Activated naive CD8-positive, alpha-beta T cell treated with anti-CD3 and anti-CD28 coated beads, Interleukin-2, amount 50 U/mL, for 16 hours (primary cell): Measurements from ENCODE around the gene NEDD8.
A peak's percentile ranks its signal among the peaks of the same experiment; 100 is the strongest.
"Not testable (repeated sequence)": the region's sequence is repeated elsewhere in the genome, so short reads cannot be mapped to it uniquely, and the experiment has no call there.

Source experiments
- DNase-seq: peaks from one replicate; pipeline ENCODE4 v3.0.0-alpha.2; 2020; ENCODE audit warnings: low read depth, low spot score

The NEDD8 gene

DNA sequence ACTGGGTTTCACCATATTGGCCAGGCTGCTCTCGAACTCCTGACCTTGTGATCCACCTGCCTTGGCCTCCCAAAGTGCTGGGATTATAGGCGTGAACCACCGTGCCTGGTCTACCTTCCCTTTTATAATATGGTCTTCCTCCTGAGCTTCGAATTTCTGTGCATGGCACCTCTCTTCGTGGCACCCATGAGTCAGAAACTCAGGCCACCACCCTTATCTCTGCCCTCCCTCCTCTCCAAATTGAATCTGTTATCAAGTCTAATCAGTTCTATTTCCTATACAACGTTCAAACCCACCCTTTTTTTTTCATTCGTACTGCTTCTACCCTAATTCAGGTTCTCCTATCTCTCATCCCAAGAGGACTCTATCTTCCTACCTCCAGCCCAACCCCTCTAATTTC, 15.3 kb upstream of the NEDD8 start:
- no peak for DNase-seq

DNA sequence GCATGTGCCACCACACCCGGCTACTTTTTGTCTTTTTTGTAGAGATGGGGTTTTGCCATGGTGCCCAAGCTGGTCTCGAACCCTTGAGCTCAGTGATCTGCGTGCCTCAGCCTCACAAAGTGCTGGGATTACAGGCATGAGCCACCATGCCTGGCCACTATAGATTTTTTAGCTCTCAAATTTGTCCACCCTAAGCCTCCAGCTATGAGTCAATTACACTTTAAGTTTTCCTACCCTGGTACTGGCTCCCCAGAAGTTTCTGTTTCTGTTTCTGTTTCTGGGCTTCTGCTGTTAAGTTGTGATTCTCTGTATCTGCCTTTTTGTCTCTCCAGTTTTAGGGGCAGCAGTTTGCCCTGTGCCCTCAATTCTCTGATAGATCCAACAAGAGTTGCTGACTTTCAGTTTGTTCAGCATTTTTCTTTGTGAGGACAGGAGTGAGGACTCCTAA, 14.6 kb upstream of the NEDD8 start:
- DNase-seq: no peak

DNA sequence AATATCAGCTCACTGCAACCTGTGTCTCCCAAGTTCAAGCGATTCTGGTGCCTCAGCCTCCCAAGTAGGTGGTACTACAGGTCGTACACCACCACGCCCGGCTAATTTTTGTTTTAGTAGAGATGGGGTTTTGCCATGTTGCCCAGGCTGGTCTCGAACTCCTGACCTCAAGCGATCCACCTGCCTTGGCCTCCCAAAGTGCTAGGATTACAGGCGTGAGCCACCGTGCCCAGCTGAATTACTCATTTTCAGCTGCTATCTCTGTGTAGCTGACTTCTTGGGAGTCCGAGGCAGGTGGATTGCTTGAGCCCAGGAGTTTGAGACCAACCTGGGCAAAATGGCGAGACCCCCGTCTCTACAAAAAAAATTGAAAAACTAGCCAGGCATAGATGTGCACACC, 13.2 kb upstream of the NEDD8 start:
- DNase-seq: not testable (repeated sequence)

GRCh38 chr14:24243336-24243836, 11.2 kb upstream of the NEDD8 start:
- no peak for DNase-seq

- peak; percentile 91 for DNase-seq
These were observed 9.8 kb upstream of the NEDD8 start for GRCh38 chr14:24241829-24242443.

DNA sequence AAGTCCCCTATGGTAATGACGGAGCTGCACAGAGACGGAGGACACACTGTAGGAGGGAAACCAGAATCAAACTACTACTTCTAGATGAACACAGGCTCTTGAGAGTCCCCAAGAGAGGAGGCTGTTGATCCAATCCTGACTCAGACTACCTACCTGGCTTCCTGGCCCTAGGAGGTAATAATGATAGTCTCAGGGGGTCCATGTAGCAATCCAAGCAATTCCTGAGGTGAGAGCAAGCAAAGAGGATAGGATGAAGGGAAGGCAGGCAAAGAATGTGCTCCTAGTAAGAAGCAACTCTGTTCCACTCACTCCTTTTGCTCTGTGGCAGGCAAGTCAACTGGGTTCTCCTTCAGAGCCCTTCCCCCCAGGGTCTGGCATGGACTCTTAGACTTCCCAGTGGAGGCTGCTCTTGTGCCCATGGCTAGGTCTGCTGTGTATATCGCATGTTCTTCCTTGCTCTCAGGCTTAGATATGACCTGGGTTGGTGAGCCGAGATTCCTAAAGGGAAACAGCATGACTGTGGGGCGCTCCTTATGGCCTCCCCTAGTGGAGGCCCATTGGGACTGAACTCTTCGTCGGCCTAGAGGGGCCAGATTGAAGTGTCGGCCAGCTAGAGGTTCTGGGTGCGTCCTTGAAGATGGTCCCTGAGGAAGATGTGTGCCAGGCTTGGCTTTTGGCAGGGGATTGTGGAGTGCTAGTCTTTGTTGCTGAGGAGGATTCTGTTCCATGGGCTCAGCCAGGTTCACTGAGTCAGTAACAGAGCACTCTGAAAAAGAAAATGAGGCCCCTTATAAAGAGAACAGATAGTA, 8.1 kb upstream of the NEDD8 start:
- no peak for DNase-seq

- DNase-seq: no peak
These were observed 6.4 kb upstream of the NEDD8 start for GRCh38 chr14:24238527-24239037.

DNA sequence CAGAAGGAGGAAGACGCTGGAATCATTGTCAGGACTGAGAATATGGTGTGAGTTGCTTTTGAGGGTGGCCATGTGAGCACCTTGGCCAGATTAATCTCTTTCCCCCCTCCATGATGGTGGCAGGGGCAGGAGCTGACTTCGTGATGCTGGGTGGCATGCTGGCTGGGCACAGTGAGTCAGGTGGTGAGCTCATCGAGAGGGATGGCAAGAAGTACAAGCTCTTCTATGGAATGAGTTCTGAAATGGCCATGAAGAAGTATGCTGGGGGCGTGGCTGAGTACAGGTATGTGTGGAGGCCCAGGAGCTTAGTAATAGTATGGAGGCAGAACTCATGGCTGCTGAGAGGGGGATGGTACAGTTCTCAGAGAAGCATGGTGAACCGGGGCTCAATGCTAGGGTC, 6.0 kb upstream of the NEDD8 start:
- DNase-seq: no peak

GRCh38 chr14:24237463-24237955, 5.3 kb upstream of the NEDD8 start:
- no peak for DNase-seq

- no peak for DNase-seq
These were observed 4.7 kb upstream of the NEDD8 start for GRCh38 chr14:24236689-24237462.

- DNase-seq: no peak
These were observed 3.9 kb upstream of the NEDD8 start for GRCh38 chr14:24235804-24236688.

GRCh38 chr14:24234095-24235005, 2.2 kb upstream of the NEDD8 start:
- DNase-seq: no peak

- DNase-seq: no peak
These were observed 1.3 kb upstream of the NEDD8 start for GRCh38 chr14:24233538-24233866.

DNA sequence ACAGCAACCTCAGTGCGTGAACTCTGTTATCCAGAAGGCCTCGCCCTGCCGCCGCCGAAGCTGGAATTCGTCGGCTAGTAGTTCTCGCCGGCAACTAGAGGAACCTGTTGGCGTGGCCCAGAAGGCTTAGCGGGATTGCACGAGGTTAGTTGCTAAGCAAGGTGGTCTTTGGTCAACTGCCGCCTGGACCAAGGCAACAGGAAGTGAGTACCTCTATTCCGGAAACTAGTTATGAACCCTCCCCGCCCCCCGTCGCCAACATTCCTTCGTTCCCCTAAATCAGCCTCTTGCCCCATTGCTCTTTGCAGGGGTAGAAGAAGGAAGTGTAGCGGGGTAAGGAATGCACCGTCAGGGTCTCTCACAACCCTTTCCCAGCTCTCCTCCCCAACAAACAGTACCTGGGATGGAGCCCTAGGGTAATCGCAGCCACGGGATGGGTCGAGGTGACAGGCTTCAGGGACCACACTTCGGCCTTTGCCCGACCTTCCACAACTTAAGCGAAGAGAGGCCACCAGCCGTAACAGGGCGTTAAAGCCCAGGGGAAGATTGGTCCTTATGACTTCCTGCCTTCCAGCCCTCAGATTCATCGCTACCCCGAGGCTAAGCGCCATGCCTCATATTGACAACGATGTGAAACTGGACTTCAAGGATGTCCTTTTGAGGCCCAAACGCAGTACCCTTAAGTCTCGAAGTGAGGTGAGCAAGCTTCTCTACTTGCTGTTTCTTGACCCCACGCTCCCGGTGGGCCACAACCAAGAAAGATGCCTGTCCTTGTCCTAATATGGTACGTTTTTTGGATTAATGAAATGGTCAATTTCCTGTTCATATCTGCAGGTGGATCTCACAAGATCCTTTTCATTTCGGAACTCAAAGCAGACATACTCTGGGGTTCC, 724 bp upstream of the NEDD8 start, which contains the start of gene GMPR2:
TSS of gene GMPR2 (plus strand) at position 285 of the 893 bp plus-strand sequence. CDS start at position 610, 325 bp downstream.
- DNase-seq: no peak

GRCh38 chr14:24231263-24232120, 675 bp downstream of the NEDD8 start:
- no peak for DNase-seq

- no peak for DNase-seq
These were observed 3.3 kb downstream of the NEDD8 start for GRCh38 chr14:24228902-24229301.

DNA sequence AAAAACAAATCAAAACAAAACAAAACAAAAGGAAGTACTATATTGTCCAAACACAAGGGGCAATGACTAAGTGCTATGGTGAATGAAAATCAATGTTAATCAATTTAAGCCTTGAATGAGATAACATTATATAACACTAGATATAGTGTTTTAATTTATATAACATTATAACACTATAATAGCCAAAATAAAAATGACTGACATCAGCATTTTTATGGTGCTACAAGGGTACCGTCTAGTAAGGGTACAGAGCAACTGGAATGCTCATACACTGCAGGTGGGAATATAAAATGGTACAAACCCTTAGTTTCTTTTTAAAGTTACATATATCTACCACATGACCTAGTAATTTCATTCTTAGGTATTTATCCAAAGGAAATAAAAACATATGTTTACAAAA, 5.7 kb downstream of the NEDD8 start:
- DNase-seq: no peak

DNA sequence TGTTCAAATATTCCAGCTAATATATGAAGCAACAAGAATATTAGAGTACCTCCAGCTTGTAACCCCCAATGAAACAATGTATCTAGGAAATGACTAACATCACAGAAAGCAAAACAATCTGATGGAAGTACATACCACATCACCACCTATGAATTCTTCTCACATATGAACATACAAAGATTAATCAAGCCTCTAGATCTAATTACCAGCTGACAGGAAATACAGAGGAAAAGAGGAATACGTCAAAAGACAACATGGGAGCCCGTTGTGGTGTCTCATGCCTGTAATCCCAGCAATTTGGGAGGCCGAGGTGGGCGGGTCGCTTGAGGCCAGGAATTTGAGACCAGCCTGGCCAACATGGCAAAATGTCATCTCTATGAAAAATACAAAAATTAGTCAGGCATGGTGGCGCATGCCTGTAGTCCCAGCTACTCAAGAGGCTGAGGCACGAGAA, 7.5 kb downstream of the NEDD8 start:
- no peak for DNase-seq
